HG03565 (cell line): ENCODE results near the gene ITGAL.
"Not testable (repeated sequence)": the region's sequence is repeated elsewhere in the genome, so short reads cannot be mapped to it uniquely, and the experiment has no call there.

Source experiments
- ATAC-seq: cut with Tn5 transposase; IDR thresholded peaks from one replicate; pipeline ENCODE4 v1.9.1; 2021; ENCODE audit warnings: mild to moderate bottlenecking, moderate library complexity; ENCODE audit not compliant: unreplicated experiment

The ITGAL gene

DNA sequence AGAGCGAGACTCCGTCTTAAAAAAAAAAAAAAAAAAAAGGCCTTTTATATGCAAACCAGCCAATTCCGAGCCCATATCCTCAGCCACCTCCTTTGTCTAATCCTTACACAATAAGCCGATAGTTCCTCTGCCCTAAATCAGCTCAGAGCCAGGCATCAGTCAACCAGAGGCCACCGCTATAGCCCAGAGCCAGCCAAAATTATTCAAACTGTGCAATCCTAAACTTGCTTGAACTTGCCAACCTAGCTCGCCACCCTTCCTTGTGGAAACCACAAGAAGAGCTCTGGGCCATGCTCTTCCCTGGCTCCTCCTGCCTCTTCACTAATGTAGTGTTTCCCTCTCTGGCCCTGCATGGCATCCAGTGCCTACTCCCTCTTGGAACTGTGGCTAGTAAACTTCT lies 17.7 kb downstream of the ITGAL start:
- ATAC-seq, result no peak

DNA sequence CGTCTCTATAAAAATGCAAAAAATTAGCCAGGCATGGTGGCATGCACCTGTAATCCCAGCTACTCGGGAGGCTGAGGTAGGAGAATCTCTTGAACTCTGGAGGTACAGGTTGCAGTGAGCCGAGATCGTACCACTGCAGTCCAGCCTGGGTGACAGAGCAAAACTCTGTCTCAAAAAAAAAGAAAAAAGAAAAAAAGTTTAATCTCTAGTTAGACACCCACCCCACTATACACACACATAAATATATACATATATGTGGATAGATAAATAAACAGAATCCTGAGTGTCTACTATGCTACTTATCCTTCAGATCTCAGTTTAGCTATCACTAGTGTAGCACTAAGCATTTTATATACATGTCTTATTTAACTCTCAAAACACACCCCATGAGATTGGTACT lies 18.7 kb downstream of the ITGAL start:
- ATAC-seq, result no peak

DNA sequence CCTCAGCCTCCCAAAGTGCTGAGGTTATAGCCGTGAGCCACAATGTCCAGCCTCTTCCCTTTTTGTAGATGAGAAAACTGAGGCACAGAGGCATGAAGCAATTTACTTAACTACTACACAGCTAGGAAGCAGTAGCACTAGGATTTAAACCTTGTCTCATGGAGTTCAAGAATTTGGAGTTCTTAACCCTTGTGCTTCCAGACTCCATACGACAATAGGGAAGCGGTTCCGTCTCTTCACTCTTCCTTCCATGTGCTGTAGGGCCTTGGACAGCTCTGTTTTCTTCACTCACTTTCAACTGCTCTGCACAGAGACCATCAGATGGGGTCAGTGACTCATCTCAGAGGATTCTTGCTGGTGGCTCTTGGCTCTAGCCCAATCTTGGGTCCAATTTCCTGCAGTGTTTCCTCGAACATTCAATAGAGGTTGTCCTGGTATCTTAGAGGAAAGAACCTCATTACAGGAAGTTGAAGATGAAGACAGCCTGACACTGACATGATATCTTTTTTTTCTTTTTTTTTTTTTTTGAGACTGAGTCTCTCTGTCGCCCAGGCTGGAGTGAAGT lies 19.3 kb downstream of the ITGAL start:
- ATAC-seq, result no peak

DNA sequence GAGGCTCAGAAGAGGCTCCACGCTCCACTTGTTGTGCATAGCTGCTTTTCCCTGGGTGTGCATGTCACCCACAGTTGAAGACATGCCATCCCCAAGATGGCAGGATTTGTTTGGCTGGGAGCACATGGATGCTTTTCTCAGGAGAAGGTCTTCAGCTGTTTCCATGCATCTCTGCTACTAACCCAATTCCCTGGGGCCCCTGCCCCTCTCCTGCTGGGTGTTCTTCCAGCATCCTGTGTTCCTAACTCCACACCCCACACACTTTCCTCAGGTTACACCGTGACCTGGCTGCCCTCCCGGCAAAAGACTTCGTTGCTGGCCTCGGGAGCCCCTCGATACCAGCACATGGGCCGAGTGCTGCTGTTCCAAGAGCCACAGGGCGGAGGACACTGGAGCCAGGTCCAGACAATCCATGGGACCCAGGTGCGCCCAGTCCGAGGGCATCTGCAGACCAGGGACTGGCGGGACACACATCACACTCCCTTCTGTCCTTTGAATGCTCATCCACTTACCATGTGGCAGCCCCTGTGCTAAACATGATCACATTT lies 21.5 kb downstream of the ITGAL start:
- ATAC-seq, result no peak

DNA sequence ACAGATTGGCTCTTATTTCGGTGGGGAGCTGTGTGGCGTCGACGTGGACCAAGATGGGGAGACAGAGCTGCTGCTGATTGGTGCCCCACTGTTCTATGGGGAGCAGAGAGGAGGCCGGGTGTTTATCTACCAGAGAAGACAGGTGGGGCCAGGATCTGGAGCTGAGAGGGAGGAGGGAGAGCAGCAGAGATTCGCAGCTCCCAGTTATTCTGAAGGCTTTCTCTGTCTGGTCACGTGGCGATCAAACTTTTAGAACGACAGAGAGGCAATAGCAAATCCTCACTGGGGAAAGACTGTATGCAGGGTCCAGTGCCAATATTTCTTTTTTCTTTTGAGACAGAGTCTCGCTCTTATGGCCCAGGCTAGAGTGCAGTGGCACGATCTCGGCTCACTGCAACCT lies 22.2 kb downstream of the ITGAL start:
- no peak for ATAC-seq

DNA sequence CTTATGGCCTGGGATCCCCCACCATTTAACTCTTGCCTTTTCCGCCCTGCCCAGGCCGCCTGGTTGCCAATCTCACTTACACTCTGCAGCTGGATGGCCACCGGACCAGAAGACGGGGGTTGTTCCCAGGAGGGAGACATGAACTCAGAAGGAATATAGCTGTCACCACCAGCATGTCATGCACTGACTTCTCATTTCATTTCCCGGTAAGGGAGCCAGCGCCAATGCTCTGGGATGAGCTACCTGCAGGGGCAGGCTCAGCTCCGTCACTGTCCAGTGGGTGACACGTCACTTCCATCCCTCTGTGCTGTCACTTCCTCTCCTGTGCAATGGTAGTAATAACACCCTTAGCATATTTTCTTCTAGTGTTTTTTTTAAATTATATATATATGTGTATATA lies 26.7 kb downstream of the ITGAL start:
- ATAC-seq, result no peak

DNA sequence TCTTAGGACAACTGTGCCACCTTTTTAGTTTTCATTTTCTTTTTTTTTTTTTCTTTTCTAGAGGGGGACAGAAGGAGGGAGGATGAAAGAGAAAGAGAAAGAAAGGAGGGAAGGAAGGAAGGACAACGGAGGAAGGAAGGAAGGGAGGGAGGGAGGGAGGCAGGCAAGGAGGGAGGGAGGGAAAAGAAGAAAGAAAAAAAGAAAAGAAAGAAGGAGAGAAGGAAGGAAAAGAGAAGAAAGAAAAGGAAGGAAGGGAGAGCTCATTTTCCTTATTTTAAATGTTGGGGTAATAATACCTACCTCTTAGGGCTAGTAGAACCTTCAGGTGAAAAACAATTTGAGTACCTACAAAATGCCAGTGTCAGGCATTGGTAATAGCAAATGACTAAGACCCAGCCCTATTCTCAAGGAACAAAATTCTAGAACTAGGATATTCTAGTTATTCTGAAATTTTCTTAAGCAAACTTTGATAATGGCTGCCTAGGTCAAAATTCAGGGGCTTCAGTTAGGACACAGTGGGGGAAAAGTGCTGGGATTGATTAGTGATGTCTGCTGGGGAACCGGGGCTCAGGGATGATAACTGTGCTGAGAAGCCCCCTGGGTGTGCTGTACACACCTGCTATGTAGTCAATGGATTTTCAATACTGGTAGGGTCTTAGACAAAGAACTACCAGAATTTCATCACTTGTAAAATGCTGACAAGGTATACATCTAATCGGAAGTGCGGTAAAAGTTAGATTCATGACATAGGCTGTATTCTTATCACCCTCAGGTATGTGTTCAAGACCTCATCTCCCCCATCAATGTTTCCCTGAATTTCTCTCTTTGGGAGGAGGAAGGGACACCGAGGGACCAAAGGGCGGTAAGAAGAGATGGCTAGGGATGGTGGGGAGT lies 31.1 kb downstream of the ITGAL start:
- ATAC-seq, result no peak

DNA sequence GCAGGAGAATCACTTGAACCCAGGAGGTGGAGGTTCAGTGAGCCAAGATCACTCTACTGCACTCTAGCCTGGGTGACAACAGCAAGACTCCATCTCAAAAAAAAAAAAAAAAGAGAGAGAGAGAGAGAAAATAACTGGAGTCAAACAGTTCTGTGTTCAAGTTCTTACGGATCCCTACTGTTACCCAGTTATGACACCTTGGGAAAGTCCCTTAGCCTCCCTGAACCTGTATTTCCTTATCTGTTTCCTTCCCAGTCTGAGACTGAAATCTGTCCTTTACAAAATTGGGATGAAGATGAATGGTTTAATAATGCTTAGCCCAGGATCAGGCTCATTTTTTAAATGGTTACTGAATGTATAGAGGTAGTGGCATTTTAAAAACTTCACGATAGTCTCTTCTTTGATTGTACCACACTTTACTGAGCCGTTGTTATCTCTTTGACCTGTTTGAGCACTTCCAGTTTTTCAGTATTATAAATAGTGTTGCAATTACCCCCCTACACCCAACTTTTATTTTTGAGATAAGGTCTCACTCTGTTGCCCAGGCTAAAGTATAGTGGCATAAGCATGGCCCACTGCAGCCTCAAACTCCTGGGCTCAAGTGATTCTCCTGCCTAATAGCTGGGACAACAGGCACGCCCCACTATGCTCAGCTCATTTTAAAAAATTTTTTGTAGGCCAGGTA lies 36.7 kb downstream of the ITGAL start:
- no peak for ATAC-seq

DNA sequence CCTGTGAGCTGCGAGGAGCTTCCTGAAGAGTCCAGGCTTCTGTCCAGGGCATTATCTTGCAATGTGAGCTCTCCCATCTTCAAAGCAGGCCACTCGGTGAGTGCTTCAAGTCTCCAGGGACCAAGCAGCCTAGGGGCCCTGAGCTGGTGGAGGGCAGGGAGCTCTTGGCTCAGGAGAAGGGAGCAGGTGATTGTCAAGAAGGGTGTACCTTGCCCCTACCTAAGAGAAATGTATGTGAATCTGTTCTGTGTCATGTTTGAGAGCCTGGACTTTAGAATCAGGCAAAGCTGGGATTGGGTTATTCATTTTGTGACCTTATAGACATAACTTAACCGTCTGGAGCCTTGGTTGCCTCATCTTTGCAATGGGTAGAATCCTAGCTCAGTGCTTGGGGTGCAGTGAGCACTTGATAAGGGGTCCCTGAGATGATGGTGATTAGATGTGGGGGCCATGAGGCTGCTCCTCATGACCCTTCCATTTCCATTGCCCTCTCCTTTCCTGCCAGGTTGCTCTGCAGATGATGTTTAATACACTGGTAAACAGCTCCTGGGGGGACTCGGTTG lies 37.9 kb downstream of the ITGAL start:
- no peak for ATAC-seq

DNA sequence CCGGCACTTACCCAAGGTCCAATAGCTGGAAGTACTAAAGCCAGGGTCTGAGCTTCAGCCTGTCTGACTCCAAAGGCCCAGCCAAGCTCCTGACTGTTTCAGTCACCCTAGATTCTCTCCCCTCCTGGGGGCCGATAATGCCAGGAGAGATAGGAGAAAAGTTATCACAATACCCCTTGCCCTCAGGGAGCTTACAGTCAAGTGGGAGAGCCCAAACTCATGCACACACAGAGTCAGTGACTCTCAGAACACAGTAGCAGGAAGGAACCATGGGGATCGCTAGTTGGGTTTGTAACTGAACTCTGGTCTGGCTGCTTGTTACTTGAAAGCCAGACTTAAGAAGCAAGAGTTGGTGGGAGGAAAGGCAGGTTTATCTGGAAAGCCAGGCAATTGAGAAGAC lies 39.0 kb downstream of the ITGAL start:
- no peak for ATAC-seq

DNA sequence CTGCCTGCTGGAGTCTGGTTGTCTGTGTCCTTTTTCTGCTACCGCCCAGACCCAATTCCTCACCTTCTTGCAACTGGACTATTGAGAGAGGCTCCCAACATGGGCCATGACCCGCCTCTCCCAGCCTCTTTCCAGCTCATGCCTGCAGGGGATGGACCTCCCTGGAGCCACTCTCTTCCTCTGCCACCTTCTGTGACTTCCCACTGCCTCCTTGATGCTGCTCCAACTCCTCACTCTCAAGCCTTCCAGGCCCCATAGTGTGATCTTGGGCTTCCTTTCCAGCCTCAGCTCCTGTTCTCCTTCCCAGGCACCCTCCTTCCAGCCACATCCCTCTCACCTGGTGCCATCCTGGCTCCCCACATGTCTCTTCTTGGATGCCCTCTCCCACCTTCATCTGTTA lies 42.7 kb downstream of the ITGAL start:
- ATAC-seq, result no peak

DNA sequence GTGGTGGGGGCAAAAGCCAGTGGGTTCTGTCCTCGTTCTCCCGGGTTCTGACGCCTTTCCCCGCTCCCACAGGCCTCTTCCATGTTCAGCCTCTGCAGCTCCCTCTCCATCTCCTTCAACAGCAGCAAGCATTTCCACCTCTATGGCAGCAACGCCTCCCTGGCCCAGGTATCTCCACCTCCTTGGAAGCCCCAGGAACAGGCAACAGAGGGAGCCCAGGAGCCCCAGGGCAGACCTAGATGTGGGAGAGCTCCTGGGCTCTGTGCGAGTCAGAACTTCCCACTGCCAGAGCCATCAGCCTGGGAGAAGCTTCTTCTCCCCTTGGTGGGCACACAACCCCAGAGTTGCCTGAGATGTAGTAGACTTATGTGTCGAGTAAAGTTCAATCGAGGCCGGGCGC lies 46.0 kb downstream of the ITGAL start:
- no peak for ATAC-seq

DNA sequence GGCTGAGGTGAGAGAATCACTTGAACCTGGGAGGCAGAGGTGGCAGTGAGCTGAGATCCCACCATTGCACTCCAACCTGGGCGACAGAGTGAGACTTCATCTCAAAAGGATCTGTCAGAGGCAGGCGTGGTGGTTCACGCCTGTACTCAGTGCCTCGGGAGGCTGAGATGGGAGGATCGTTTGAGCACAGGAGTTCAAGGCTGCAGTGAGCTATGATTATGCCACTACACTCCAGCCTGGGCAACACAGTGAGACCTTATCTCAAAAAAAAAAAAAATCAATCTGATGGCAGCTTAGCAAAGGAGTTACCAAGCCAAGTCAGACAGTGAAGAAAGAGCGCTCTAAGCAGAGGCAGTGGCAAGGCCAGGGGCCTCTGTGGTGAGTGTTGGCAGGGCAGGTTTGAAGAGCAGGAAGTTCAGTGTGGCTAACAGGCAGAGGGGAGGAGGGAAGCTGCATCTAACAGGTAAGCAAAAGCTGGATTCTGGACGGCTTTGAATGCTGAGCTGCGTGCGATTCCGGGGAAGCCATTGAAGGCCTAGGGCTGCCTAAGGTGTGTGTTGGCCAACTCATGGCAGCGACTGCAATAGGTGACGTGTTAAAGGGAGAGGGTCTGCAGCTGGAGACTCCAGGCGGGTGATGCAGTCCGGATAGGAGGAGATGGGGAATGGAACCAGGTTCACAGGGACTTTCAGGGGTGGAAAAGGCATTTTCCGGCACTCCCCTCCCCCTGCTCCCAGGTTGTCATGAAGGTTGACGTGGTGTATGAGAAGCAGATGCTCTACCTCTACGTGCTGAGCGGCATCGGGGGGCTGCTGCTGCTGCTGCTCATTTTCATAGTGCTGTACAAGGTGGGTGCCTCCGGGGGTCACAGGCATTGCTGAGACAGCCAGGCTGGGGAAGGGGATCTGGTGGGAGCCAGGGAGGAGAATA lies 46.8 kb downstream of the ITGAL start:
- ATAC-seq, result no peak

DNA sequence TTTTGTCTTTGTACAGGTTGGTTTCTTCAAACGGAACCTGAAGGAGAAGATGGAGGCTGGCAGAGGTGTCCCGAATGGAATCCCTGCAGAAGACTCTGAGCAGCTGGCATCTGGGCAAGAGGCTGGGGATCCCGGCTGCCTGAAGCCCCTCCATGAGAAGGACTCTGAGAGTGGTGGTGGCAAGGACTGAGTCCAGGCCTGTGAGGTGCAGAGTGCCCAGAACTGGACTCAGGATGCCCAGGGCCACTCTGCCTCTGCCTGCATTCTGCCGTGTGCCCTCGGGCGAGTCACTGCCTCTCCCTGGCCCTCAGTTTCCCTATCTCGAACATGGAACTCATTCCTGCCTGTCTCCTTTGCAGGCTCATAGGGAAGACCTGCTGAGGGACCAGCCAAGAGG lies 48.9 kb downstream of the ITGAL start:
- no peak for ATAC-seq

DNA sequence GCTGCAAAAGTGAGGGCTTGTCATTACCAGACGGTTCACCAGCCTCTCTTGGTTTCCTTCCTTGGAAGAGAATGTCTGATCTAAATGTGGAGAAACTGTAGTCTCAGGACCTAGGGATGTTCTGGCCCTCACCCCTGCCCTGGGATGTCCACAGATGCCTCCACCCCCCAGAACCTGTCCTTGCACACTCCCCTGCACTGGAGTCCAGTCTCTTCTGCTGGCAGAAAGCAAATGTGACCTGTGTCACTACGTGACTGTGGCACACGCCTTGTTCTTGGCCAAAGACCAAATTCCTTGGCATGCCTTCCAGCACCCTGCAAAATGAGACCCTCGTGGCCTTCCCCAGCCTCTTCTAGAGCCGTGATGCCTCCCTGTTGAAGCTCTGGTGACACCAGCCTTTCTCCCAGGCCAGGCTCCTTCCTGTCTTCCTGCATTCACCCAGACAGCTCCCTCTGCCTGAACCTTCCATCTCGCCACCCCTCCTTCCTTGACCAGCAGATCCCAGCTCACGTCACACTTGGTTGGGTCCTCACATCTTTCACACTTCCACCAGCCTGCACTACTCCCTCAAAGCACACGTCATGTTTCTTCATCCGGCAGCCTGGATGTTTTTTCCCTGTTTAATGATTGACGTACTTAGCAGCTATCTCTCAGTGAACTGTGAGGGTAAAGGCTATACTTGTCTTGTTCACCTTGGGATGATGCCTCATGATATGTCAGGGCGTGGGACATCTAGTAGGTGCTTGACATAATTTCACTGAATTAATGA lies 49.5 kb downstream of the ITGAL start:
- ATAC-seq, result no peak

DNA sequence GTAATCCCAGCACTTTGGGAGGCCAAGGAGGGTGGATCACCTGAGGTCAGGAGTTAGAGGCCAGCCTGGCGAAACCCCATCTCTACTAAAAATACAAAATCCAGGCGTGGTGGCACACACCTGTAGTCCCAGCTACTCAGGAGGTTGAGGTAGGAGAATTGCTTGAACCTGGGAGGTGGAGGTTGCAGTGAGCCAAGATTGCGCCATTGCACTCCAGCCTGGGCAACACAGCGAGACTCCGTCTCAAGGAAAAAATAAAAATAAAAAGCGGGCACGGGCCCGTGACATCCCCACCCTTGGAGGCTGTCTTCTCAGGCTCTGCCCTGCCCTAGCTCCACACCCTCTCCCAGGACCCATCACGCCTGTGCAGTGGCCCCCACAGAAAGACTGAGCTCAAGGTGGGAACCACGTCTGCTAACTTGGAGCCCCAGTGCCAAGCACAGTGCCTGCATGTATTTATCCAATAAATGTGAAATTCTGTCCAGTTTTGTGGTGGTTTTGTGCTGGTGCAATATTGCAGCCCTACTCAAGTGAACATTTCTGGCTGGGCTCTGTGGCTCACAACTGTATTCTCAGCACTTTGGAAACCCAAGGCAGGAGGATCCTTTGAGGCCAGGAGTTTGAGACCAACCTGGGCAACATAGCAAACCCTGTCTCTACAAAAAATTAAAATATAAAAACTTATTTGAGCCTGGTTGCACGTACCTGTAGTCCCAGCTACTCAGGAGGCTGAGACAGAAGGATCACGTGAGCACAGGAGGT lies 50.3 kb downstream of the ITGAL start:
- not testable (repeated sequence) for ATAC-seq

DNA sequence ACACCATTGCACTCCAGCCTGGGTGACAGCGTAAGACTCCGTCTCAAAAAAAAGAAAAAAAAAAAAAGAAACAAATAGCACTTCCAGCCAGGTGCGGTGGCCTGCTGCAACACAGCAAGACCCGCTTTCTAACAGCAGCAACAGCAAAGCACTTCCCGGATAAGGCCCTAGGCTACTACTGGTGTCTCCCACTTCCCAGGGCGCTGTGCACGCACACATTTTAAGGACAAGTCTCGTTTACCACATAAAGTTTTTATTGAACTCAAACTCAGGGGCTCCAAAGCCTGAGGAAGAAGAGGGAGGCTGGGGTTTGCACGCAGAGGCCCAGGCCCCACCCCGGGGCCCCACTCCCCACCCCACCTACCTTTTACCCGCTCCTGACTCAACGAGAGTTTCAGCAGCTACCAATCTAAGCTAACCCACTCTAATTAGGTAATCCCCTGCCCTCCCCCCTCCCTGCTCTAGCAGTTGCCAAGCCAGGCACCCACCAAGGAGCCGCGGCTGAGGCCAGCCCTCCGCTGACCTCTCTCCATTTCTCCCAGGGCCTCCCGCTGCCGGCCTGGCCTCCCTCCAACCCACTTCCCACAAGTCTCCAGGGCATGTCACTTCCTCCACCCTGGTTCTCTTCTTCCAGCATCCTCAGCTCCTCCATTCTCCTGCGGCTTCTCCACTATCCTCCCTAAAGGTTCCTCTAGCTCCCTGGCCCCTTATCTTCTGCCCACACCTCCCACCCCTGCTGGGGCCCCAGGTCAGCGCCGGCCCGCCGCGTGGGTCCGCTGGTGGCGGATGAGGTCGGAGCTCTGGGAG lies 51.4 kb downstream of the ITGAL start:
- ATAC-seq, result no peak
